ENCODE results near the gene TTC7B.

DNA sequence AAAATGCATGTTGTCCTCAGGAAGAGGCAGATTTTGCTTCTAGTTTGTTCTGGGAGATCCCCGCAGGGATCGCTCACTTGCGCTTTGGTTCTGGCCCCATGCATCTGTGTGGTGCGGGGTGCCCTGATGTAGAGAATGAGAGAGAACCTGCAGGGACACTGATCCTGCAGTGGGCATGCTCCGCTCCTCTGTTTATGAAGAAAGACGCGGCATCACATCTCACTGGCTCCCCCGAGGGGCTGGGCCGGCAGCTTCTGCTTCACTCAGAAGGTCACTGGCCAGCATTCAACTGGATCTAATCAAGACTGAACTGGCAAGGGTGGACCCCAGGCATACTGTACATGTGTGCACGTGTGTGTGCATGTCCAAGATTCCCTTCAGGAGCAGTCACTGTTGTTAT, 255.2 kb downstream of the TTC7B start:
- TF ChIP-seq CTCF (conservative IDR thresholded peaks at IDR 0.05) (no peak), ZFX (IDR thresholded peaks at IDR 0.05) (no peak)

All from C4-2B (cell line).